Posterior vena cava (tissue), 2 donors: Measurements from ENCODE around the gene ARHGAP32. TPM values are rescaled to one million over a fixed set of nuclear protein-coding genes. Genes with fewer than 3 reads are reported as not detected.
"Not testable (repeated sequence)": the region's sequence is repeated elsewhere in the genome, so short reads cannot be mapped to it uniquely, and the experiment has no call there.

ENCODE experiments used
- DNase-seq: peaks from one replicate; pipeline ENCODE4 v3.0.0-alpha.2; 2020; ENCODE audit warnings: low spot score
- intact Hi-C, 2 donors: fragments of 100-400 bp; cut with DNase I; formaldehyde crosslinking; loops; one replicate each; pipeline versions ENCODE4 v1.14.1 to v1.14.2; 2022 to 2023
- total RNA-seq, 2 donors: library from RNA; stranded (reverse); fragmentation: NEBNext Ultra II Directional; extraction: Animal tissue kit (Norgen Biotek cat#: 25700); gene quantifications; one replicate each; pipeline ENCODE4 v1.2.1, GENCODE V29; 2021
- donor health status: DM: yes; HTN: yes; CAD: no.
- donor health status: DM: yes; HTN: yes; CAD: no.

Gene ARHGAP32
- total RNA-seq, 2 donors from 2014 or later, result 9.9 to 14.5 TPM

DNA sequence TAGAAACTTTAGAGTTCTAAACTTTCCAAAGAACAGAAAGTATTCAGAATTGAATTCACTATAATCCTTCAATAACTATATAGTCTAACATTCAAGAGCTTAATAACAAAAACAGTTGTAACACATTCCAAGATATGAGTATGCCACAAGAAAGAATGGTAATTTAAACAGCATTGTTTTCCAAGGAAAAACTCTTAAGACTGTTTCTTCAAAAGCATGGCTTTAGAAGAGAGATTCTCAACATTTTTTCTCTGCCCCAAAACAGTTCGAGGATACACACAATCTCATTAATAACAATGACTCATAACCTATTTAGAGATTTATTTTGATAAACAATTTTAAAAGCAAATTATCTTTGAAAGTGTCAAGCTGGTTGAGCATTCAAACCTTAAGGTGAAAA, 16.7 kb upstream of the ARHGAP32 start:
- intact Hi-C loops, result no loop called here
- DNase-seq, result no peak

DNA sequence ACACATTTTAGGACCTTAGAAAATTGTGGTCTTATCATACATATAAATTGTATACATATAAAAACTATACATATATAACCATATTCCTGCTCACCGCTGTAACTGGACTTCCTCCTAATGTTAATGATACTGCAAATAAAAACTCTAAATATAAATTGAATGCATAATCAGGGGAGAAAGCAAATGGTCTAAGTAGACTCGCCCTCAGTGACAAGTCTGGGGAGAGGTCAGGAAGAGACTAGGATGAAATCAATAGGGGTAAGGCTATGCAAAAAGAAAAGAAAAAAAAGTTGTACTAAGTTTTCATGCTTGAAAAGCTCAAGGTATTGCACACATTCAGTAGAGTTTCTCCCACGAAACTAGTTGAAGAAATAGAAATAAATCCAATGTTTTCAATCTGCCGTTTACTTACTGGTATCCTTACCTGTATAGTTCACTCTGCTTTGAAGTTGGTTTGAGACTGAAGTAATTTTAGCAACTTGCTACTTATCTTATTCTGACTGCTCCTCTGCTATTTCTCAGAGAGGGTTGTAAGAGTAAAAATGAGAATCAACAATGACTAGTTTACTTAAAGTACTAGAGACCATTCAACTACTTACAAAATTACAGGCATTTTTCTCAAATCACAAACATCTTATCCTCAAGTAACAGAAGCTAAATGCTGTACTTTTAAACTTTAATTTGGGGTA, 12.2 kb upstream of the ARHGAP32 start:
- DNase-seq, result no peak
- intact Hi-C loops, result loop anchor here in 1 of 2 donors (5.0 kb wide), 1 partner anchor 88 kb away; no protein-coding TSS in a partner anchor

DNA sequence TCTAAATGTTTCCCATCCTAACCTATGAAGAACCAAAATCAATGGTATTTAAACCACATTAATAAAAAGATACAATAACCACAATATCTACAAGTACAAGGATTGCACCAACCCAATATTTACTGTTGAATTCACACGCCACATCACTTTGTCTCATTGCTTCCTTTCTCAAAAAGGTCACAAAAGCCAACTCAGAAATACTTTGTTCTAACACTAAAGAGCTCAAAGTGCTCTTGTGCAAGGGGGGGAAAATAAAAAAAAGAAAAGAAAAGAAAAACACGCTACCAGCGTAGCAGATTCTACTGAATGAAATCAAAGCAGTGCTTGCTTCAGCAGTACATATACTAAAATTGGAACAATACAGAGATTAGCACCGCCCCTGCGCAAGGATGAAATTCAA, 10.5 kb upstream of the ARHGAP32 start:
- no peak for DNase-seq
- intact Hi-C loops, result loop anchor here in 1 of 2 donors (5.0 kb wide), 1 partner anchor 90 kb away; no protein-coding TSS in a partner anchor

DNA sequence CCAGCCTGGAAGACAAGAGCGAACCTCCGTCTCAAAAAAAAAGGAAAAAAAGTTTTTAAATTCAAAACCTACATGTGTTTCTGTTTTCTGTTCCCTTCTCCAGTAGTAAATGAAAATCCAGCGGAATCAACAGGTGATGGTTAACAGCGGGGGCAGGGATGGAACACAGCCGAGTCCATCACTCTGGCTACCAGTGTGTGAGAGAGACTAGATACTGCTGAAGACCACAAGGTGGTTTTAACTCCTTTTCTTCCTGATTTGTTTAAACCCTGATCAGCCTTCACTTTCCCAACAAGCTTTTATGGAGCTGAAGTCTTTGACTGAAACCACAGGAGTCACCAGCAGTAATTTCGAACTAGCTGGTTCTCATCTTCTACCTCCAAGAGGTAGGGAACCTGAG, 3.6 kb upstream of the ARHGAP32 start:
- DNase-seq, result no peak
- intact Hi-C loops, result no loop called here

DNA sequence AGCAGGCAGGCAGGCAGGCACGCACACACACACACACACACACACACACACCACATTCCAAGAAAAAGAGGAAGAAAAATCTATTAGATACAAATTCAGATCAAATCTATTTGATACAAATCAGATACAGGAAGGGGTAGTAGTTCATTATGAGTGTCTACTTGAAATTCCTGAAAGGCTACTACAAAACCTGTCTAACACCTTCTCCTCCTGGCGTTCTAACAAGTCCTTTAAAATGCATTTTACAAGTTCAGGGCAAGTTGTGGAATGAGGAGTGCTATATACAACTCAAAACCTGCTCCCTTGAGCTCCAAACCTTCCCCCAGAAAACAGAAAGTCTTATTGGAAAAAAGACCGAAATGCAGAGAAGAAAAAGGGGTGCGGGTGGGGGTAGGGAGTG, 476 bp downstream of the ARHGAP32 start:
- intact Hi-C loops, result no loop called here
- DNase-seq, result no peak

DNA sequence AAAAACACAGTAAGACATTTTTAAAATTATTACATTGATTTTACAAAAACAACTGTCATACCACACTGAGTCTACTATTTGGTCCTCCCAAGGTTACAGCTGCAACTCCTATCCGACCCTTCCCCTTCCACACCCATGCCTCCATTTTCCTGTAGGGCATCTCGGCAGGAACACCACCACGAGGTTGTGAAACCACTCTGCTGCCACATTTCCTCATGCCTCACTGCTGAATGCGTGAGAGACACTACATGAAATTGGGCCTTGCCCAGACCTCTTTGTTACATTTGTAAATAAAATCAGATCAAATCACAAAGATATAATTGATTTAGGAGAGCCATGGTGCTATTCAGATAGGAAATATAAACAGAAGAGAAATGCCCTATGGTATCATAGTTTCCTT, 2.0 kb downstream of the ARHGAP32 start:
- intact Hi-C loops, result no loop called here
- no peak for DNase-seq

DNA sequence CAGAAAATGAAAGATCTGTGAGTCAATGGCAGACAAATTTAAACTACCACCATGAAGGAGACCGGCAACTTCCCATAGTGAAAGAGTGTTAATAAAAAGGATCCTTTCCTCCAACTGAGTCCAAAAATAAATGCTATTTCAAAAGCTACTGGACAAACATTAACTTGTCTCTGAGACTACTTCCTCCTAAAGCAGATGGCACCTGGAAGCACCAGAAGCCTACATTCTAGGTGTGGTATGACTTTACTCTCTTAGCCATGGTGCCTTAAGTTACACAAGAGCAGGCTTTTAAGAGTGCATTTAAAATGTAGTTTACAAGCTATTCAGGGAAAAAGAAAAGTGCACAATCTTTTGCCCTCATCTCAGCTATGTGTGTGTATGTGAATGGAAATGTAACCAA, 2.5 kb downstream of the ARHGAP32 start:
- intact Hi-C loops, result no loop called here
- DNase-seq, result no peak

DNA sequence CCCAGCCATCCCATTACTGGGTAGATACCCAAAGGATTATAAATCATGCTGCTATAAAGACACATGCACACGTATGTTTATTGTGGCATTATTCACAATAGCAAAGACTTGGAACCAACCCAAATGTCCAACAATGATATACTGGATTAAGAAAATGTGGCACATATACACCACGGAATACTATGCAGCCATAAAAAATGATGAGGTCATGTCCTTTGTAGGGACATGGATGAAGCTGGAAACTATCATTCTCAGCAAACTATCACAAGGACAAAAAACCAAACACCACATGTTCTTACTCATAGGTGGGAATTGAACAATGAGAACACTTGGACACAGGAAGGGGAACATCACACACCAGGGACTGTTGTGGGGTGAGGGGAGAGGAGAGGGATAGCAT, 7.0 kb downstream of the ARHGAP32 start:
- intact Hi-C loops, DNase-seq: not testable (repeated sequence)

DNA sequence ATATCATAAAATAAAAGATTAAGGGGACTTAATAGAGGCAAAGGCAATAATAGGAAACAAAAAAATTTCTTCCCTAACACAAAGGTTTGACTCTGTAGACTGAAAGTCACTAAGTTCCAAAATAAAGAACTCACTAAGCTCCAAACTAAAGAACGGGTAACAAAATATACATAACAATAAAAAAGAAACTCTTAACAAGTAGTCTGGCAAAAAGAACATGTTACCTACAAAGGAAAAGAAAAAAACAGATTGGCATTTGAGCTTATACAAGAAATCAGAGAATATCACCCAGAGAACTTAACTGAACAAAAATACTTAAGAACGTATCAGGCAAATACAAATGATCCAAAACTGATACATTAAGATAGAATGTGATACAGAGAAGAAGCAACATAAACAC, 7.5 kb downstream of the ARHGAP32 start:
- intact Hi-C loops, result no loop called here
- DNase-seq, result no peak

DNA sequence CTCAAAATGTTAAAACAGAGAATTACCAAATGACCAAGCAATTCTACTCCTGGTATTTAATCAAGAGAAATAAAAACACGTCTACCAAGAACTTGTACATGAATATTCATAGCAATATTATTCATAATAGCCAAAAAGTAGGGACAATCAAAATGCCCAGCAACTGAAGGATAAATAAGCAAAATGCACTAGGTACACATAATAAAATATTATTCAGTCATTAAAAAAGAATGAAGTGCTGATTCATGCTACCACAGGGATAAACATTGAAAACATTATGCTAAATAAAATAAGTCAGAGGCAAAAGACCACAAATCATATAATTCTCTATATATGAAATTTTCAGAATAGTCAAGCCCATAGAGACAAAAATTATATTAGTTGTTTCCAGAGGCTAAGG, 24.8 kb downstream of the ARHGAP32 start:
- no peak for DNase-seq
- intact Hi-C loops, result no loop called here

DNA sequence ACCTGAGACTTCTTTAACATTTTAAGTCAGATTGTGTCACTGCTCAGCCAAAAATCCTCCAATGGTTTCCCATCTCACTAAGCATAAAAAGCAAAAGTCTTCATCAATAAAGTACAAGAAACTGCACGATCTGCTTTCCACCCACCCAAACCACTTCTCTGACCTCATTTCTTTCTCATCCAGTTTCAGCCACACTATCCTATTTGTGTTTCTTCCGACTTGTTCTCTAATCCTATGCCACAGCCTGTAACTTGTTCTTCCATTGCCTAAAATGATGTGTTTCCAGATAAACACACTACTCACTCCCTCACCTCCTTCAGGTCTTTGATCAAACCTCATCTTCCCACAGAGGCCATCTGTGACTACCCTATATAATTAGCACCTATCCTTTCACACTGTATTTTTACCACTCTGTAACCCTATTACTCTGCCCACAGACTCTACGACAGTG, 28.4 kb downstream of the ARHGAP32 start:
- intact Hi-C loops, result no loop called here
- no peak for DNase-seq

DNA sequence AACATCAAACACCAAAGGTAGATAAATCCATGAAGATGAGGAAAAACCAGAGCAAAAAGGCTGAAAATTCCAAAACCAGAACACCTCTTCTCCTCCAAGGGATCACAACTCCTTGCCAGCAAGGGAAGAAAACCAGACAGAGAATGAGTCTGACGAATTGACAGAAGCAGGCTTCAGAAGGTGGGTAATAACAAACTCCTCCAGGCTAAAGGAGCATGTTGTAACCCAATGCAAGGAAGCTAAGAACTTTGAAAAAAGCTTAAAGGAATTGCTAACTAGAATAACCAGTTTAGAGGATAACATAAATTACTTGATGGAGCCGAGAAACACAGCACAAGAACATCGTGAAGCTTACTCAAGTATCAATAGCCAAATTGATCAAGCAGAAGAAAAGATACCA, 35.0 kb downstream of the ARHGAP32 start:
- intact Hi-C loops, result not testable (repeated sequence)

DNA sequence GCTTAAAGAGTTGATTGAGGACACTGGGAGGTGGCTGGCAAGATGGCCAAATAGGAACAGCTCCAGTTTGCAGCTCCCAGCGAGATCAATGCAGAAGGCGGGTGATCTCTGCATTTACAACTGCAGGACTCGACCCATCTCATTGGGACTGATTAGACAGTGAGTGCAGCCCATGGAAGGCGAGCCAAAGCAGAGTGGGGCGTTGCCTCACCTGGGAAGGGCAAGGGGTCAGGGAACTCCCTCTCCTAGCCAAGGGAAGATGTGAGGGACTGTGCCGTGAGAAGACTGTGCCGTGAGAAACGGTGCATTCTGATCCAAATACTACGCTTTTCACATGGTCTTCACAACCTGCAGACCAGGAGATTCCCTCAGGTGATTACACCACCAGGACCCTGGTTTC, 36.4 kb downstream of the ARHGAP32 start:
- DNase-seq, result no peak
- intact Hi-C loops, result no loop called here

More for the DNA sequence above, 35.0 kb downstream of the ARHGAP32 start:
- DNase-seq, result not testable (repeated sequence)

DNA sequence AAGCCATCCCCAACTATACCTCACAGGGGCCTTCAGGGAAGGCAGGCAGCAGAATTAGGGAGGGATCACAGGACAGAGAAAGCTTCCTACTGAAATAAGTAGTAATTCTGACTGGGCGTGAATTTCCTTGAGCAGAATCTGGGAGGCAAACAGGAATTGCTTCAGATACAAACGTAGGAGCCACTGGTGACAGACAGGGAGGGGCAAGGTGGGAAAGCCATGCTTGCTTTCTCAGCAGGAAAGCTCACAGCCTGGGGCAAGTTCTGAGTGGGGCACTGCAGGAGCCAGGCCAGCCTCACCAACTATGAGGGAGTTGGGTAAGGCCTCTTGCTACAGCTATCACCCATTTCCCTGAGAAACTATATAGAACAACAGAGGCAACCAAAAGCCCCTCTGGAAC, 43.6 kb downstream of the ARHGAP32 start:
- intact Hi-C loops, result no loop called here
- DNase-seq, result no peak

DNA sequence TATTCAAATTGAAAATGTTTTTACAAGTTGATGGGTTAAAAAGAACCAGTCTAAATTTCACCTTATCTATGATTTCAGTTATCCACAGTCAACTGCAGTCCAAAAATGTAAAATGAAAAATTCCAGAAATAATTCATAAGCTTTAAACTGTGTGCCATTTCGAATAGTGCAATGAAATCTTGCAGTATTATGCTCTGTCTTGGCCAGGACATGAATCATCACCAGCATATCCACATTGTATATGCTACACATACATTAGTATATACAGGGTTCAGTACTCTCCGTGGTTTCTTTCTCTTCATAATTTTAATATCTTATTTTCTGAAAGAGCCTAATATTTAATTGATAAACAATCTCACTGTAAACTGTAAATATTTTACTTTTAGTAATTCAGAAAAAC, 45.9 kb downstream of the ARHGAP32 start:
- intact Hi-C loops, result no loop called here
- DNase-seq, result no peak

DNA sequence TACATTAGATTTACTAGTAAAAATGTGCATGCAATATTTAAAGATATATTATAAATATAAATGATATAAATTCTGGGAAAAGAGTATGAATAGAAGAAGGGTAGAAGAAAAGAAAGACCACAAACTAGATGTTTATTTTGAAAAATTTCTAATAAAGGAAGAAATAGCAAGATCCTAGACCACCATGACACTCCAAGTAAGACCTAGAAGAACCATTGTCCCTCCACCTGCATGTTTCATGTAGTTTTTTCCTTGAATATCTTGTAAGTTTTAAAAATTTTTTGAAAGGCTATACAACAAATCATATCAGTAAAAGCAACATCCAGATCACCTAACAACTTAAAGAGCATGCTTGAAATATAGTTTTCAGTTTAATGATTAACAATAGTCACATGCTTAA, 46.8 kb downstream of the ARHGAP32 start:
- intact Hi-C loops, result no loop called here
- DNase-seq, result no peak

DNA sequence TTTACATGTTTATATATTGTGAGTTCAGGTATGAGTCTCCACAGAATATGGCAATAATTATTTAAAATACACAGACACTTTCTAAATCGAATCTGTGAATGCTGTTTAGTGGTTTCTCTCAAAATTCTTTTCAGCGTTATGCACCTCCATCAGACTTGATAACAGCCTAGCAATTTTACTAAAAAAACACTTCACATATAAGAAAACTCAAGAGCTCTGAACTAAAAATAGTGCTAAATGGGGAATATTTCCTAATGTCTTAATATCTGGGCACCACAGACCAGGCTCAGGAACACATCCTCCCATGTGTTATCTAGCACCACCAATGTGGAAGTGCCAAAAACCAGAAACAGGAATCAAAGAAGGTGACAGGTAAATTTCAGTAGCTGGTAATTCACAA, 47.9 kb downstream of the ARHGAP32 start:
- intact Hi-C loops, result no loop called here
- no peak for DNase-seq

DNA sequence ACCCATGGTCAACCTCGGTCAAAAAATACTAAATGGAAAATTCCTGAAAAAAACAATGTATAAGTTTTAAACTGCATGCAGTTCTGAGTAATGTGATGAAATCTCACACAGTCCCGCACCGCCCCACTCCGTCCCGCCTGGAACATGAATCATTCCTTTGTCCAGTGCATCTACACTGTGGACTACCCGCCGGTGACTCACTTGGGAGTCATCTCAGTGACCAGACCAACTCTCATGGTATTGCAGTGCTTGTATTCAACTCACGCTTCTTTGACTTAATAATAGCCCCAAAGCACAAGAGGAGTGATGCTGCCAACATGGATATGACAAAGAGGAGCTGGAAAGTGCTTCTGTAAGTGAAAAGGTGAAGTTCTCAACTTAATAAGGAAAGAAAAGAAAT, 48.8 kb downstream of the ARHGAP32 start:
- intact Hi-C loops, result no loop called here
- peak; percentile 95 for DNase-seq

DNA sequence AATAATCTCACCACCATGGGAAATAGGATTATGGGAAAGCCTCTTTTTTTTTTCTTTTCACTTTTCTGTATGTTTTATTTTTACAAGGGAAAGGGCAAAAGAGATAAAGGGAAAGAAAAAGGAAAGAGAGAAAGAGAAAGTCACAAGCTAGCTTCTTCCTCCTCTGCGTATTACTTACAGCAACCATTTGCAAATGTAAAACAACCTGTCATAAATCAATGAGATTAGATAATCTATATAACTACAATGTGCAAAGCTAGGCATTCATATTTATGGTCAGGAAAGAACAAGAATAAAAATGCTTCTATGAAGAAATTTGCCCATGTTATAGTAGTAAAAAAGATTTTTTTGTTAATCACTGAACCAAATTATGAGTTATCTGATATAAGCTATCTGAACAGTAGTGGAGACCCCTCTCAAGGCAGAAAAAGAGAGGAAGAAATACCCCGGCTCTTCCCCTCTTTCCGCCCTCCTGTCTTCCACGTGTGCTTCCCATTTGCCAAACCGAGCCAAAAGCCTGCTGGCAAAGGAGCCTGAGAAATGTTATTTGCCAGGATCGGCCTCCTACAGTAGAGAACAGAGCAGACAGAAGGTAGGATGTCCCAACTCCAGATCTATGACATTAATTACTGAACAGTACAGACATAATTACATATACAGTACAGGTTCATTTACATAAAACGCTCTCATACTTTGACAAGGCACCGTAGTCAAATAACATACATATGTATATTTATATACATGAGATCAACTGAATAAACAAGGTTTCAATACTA, 50.2 kb downstream of the ARHGAP32 start:
- no peak for DNase-seq
- intact Hi-C loops, result no loop called here

DNA sequence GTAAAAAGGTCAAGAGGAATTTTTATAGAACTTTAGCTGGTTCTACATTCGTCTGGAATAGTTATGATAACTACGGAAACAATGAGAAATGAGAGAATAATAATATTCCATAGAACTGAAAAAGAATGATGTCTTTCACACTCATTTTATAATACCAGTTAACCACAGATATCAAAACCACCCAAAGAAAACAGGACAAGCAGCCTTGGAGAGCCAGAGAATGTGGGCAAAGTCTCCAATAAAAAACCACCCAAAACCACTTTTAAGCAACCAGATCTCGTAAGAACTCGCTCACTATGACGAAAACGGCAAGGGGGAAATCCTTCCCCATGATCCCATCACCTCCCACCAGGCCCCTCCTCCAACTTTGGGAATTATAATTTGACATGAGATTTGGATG, 60.8 kb downstream of the ARHGAP32 start:
- no peak for DNase-seq
- intact Hi-C loops, result no loop called here
